ENCODE results near the gene ANO10.

Gene ANO10

DNA sequence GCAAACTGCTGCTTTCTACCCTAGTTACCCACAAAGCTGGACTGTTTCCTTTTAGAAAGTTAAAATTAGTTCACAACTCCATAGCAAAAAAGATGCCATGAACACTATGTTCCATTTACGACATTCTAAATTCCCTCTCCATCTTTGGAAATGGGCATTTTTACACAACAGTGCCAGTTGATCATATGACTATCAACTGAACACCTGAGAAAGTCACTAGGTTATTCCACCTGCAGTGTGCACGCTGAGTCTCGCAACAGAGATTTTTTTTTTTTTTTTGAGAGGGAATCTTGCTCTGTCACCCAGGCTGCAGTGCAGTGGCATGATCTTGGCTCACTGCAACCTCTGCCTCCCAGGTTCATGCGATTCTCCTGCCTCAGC lies 215.2 kb downstream of the ANO10 start:
- DNase-seq, result no peak

DNA sequence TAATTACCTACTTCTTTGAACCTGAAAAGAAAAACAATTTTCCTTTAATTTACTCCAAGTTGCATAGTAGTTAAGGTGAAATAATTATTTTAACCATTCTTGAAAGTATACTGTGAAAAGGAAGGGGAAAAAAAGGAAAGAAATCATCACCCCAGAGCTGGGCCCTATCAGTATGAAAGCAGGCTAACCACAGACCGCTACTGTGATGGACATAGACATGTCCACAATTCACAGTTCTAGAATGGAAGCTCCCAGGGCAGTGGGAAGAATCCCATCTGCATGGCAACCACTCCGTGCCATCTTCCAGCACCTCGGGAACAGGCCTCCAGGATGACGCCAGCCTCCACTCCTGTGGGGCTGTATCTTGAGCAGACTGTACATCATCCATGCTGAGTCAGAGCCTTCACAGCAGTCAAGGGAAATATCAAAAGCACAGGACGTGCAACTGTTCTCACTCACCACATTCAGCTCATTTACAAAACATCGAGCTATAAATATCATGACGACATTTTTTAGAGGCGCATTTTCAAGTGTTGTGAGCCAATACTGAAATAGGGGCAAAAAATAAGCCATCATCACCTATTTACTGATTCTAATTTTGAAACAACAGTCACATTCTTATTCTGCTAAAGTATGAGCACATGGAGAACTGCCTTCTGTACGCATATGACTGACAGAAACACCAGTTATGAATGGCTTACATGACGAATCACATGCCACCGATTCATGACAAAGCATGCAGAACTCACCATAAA lies 215.7 kb downstream of the ANO10 start:
- no peak for DNase-seq

DNA sequence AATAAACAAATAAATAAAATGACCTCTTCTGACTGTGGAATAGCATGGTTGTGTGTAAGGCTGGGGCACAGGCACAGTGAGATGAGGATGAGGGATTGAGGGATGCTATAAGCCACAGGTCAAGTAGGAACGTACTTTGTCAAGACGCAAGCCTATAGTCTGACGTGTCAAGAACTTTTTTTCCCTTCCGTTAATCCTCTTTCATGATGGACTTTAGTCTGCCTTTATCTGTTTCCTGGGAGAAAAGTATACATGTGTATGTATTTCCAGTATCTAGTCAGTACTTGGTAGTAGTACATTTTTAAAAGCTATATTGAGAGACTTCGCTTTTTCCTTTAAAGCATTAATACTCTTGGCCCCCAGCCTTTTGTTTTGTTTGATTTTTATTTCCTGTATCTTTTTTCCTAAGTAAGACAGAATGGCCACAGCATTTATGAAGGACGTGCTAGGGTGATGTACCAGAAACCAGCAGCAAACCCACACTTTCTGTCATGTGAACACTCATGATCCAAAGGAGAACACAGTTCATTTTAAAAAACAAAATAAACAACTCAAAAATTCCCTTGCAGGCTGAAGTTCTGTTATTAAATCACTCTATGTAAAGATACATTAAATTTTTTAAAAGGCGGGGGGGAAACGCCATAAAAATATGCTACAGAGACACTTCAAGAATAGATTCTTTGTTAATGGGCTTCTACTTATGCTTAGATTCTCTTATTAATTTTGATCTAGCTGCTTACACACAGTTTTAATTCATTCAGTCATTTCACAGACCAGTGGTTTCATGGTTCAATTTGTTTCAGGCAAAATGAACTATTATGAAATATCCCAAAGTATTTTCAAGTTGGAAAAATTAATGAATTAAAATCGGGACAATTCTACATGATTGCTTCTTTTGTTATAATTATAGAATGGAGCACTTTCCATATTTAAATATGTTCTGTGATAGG lies 220.8 kb downstream of the ANO10 start:
- no peak for DNase-seq

DNA sequence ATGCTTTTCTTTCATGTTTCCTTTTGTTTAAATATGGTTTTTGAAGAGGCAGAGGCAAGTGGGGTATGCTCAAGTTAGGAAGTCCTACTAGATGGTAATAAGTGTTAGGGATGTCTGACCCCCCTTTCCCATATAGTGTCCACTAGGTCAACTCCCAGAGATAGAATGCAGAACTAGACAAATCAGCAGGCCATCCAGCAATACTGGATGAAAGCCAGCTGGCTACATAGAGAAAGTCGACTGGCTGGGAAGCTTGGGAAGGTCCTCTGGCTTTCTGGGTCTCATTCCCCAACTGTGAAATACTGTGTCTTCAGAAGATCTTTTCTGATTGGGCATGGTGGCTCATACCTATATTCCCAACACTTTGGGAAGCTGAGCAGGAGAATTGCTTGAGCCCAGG lies 221.6 kb downstream of the ANO10 start:
- DNase-seq, result no peak

DNA sequence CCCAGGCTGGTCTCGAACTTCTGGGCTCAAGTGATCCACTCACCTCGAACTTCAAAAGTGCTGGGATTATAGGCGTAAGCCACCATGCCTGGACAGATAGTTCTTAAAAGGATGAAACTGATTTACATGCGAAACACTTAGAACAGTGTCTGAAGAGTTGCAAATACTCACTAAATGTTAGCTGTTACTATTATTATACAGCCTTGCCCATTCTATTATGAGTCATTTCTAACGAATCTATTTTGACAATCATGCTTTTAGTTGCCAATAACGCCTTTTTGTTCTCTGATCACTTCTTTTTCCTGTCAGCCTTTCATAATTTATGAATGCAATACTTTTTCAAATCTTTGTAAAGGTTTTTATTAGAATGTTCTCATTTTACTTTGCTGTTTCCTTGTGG lies 222.8 kb downstream of the ANO10 start:
- DNase-seq, result no peak

DNA sequence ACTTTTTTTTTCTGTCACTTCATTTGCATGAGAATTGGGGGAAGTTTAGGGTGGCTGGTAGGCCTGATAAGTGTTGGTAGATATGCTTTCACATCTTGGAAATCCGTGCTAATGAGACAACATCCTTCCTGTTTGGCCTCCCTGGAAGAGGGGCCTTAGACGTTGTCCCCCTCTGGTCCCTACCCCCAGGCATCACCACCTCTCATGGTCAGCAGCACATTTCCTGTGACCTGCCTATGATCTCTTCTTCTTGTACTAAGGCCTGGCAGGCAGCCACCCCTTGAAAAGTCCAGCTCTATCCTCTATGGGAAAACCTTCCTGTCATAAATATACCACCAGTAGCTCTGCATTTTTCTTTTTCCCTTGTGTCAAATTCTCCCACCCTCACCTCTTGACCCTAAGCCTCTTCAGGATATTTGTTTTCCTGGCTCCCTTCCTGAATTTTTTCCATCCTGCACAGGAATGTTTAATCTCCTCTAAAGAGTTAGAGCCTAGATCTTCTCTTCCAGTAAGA lies 227.7 kb downstream of the ANO10 start:
- no peak for DNase-seq

DNA sequence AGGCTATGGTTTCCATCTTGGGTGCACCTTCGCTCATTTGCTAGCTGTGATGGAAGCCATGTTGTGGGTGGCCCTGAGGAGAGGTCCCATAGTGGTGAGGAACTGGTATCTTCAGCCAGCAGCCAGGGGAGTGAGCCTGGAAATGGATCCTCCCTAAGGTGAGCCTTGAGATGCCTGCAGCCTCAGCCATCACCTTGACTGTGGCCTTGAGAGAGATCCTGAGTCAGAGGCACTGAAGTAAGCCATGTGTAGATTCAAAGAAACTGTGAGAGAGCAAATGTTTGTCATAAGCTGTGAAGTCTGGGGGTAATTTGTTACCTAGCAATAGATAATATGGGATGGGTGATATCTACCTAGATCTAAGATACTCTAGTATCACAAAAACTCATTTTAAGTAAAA lies 230.2 kb downstream of the ANO10 start:
- DNase-seq, result no peak

DNA sequence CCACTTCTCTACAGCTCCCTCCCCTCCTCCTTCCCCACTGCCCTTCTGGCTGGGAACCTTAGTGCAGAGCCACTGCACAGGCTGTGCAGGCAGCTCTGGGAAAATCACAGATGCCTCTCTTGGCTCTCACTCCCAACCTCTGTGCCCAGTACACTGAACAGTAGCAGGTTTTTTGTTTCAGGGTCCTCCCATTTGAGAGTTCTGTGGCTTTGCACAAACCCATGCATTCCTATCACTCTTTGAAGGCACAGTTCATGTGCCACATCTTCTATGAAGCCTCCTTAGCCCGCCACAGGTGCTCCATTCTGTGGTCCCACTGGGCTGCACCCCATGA lies 231.6 kb downstream of the ANO10 start:
- no peak for DNase-seq

DNA sequence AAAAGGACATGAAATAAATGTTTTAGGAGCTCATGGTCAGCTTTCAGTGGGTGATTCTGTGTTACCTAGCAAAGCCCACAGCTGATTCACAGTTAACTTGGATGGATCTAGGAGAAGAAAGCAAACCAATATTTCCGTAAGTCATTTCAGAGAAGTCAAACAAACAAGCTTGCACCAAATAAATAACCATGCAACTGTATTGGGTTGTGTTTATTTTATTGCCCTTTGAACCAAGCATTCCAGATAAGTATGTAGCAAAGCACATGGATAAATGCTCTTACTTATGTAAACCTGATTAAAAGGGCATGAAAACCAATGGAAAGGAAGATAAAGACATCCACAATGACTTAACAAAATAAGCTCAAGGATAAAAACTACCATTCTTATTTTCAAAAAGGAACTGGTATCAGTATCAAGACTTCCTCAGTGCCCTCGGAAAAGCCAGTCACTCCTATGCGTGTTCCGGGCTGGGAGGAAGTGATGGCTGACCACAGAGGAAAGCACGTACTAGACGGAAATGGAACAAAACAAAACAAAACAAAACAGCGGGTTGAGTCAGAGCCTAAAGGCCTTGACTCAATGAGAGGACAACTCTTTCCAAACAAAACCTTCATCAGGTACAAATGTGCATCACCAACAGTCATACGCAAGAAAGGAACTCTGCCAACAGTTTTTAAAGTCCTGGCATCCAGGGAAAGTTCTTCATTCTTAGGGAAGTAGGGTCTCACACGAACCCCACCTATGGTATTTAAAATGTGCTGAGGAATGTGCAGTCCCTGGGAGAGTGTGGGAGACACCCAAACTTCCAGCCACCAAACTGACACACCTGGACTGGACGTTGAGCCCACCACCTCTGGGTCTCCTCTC lies 232.2 kb downstream of the ANO10 start:
- no peak for DNase-seq

DNA sequence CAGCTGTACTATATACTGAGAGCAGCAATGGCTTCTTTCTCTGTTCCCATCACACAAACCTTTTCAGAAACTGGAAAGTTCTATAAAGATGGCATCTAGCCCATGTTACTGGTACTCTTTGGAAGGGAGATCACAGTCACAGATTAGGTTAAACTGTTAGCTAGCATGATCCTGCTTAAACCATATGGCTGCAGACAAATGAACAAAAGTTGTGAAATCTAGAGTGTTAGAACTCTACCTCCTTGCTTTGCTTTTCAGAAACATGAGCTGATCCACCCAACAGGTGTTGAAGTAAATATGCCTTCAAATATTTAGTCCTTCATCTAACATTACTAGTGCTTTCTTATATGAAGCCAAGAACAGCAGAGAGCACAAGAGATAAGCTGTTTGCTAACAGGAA lies 232.9 kb downstream of the ANO10 start:
- no peak for DNase-seq

DNA sequence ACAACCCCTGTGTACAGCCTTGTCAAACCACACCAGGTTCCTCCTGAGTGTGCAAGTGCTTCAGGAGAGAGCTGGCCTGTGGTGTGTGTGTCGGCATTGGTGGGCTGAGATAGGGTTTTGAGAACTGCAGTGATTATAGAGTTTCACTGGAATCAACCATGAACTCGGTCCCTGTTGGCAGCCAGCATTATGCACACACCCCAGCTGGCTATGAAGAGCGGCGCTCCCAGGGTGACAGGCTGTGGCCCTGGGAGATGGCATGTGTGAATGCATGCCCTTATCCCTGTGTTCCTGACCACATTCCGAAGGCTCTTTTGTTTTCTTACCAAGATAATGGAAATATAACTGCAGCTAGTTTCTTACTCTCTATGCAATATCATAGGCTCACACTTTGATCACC lies 233.6 kb downstream of the ANO10 start:
- no peak for DNase-seq

DNA sequence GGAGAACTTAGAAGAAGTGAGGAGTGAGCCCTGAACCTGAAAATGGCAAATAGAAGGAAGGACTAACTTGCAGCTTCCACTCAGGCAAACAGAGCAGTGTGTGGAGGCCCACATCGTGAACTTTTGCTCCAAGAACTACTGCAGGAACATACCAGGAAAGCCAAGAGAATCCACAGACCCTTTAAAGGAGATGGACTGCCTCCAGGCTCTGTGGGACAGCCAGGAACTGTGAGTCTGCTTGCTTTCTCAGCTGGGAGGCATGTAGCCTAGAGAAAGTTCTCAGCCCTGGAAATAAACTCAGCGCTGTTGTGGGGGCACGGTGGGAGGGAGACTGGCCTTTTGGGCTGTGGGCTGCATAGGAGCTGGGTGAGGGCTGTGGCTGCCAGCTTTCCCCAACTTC lies 242.5 kb downstream of the ANO10 start:
- DNase-seq, result no peak

DNA sequence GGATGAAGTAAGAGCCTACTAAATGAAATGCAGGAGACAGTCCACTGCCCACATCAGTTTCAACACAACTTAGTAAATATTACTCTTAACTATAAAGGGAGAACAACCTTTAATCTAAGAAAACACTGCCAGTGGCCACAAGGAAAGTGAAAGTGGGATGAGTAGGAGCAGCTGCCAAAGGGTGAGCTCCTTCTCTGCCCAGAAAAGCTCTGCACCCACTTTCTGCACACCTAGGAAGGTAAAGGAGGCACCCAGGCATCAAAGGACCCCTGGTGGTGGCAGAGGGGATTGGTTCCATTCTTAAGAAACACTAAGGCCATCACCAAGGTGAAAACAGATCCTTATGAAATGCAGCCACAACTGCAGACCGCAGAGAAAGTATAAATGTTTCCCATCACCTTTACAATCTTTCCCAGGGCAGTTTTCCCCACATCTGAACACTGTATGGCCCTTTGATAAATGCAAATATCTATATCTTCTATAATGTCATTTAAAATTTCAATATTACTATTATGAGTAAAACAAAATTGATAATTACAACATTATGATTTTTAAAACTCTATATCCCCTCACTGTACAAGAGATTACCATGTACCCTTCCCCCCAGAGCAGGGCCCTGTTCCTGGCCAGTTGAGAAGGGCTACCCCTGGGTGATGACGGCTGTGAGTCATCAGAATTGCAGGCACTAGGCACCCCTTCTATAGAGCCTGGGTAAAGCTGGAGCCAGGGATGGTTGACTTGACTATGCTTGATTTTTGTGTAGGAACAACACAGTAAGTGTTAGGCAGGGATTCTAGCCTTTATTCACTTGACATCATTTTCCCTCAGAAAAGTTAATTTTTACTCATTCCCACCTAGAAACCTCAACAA lies 243.5 kb downstream of the ANO10 start:
- peak; percentile 2 for DNase-seq

DNA sequence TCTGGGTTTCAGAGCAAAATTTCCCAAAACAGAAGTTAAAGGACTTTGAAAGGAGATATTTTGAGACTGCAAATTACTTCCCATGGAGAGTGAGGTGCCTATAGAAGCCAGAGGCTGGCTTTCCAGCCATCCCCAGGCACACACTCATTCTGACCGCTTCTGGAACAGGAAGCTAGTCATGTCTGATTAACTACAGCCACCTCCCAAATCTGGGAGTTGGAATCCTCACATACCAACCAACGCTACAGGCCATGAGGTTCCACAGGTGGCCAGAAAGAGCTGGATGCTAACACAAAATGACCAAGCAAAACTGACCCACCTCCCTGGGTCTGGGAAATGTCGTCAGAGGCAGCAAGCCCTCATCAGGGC lies 248.3 kb downstream of the ANO10 start:
- no peak for DNase-seq

DNA sequence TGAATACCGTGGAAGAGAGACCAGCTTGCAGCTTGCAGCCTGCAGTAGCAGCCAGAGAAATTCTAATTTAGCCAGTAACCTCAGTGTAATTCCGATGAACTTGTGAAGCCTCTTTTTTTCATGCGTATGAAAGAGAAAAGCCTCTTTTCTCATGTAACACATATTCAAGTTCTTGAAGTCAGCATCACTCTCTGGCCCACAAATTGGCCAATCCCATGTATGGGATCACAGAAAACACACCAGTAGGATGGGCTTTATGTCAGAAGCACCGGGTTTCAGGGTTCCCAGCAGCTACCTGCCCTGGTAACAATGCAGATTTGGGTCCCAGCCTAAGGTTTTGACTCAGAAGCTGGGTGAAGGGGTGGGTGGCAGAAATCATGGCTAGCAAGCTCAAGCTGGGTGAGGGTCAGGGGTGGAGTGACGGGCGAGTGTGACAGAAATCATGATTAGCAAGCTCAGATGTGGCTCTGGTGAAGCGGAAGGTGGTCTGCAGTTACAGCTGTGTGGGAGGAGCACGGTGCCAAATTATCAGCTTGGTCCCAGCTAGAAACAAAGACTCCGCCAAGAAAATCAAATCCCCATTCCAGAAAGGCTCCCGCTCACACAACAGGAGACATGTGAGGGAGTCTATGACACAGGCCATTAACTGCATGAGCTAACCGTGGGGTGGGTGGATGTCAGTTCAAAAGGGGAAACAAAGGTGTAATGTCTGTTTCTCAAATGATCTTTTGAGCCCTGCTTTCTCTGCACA lies 248.8 kb downstream of the ANO10 start:
- no peak for DNase-seq

DNA sequence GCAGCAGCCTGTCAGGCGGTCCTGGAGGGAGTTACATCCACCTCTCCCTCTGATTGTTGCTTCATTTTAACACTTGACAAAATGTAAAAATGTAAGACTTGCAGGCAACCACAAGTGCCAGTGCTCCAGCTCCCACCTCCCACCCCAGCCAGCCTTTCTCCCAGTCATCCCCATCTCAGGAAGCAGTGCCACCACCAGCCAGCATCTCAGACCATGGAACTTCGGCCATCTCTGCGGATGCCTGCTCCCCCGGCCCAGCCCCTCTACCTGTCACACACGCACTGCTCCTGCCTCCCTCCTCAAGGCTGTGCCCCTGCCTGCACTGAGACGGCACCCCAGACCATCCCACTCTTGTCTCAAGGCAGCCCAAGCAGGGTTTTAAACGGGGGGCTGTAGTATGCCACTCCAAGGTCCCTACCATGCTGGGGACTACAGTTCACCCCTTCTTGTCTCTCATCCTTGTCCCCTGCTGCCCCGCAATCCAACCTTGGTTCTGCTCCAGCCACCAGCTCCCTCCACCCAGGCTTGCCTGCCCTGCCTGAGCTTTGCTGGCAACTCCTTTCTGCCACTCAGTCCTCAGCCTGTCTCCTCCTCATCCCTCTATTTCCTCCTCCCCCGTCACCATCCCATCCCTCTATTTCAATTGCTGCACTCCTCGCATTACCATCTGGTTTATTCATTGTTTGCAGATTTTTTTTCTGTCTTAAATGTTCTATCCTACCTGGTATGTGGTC lies 249.6 kb downstream of the ANO10 start:
- DNase-seq, result no peak

DNA sequence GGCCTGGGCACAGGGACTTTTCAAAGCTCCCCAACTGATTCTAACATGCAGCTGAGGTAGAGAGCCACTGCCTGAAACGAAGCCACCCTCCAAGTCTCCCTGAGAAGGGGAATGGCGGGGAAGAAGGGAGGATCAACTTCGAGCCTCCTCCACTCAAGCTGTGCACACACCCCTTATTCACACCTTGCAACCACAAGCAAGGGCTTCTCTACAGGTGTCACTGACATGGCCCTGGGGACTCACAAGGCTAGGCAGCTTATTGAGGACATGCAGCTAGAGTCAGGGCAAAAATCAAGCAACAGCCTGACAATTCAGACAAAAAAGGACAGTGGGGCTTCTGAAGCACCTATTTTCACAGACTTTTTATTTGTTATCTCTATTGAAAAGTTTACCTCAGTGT lies 250.3 kb downstream of the ANO10 start:
- DNase-seq, result no peak

DNA sequence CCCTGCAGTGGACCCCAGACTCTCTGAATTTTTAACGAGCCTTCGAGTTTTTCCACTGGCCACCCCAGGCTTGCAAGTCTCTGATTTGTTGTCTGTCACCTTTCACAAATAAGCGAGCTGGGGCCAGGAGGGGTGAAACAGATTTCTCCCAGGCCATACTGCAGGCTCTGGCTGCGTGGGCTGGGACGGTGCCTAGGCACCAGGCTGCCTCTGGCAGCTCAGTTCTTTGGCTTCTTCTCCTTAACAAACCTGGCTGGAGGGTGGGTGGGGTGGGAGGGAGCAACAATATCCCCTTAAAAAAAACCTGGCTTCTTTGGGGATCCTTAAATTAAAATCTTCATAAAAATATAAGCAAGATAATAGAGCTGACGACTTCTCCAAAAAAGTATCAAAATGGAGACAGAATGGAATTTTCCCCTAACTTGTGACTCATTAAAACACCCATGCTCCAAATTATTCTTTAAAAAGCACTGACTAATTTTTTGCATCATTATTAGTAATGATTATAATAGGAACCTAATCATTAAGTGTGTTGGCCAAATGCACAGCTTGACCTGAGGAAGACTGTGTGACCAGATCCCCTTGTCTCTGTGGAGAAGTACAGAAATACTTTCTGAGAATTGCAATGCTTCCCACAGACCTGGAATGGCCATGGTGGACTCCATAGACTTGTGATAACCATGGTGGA lies 251.4 kb downstream of the ANO10 start:
- DNase-seq, result no peak

DNA sequence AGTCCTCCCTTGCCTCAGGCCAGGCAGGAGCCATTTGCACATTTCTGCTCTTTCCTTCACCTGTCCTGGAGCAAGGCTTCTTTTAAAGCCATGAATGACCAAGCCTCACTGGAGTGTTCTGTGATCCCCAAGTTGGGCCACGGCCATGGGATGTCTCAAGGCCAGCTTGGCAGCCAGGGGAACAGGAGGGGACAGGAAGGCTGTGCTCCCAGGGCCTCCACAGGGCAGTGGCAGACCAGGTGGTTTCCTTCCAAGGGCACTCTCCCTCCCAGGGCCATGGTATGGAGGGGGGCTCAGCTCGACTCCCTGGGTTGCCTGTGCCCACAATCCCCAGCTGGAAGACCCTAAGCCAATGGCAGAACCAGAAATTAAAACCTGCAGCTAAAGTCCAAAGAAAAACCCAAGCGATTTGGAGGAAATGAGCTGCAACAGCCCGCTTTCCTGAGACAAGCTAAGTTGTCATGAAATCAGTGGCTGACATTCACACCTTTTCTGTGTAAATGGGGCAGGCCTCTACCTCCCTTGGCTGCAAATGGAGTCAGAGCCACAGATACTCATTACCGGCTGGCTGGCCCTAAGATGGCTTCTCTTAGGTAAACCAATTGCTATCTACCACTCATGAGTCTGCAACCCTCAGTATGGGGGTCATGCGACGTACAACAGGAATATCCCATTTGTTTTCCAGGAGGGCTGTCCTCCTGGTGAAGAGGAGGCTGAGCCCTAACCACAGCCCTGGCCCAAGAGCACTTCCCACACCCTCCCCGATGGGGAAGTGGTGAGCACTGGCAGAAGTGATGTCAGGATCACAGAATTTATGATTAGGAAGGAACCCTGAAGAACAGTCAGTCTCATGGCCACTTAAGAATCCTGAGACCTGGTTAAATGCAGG lies 252.2 kb downstream of the ANO10 start:
- DNase-seq, result no peak

Data from NCI-H146 (cell line).